HG02610 (cell line): Measurements from ENCODE around the gene SH2D3A.
"Not testable (repeated sequence)": the region's sequence is repeated elsewhere in the genome, so short reads cannot be mapped to it uniquely, and the experiment has no call there.

Experiments
- ATAC-seq: cut with Tn5 transposase; IDR thresholded peaks from one replicate; pipeline ENCODE4 v1.9.1; 2021; ENCODE audit warnings: mild to moderate bottlenecking, moderate library complexity; ENCODE audit not compliant: unreplicated experiment

The SH2D3A gene

DNA sequence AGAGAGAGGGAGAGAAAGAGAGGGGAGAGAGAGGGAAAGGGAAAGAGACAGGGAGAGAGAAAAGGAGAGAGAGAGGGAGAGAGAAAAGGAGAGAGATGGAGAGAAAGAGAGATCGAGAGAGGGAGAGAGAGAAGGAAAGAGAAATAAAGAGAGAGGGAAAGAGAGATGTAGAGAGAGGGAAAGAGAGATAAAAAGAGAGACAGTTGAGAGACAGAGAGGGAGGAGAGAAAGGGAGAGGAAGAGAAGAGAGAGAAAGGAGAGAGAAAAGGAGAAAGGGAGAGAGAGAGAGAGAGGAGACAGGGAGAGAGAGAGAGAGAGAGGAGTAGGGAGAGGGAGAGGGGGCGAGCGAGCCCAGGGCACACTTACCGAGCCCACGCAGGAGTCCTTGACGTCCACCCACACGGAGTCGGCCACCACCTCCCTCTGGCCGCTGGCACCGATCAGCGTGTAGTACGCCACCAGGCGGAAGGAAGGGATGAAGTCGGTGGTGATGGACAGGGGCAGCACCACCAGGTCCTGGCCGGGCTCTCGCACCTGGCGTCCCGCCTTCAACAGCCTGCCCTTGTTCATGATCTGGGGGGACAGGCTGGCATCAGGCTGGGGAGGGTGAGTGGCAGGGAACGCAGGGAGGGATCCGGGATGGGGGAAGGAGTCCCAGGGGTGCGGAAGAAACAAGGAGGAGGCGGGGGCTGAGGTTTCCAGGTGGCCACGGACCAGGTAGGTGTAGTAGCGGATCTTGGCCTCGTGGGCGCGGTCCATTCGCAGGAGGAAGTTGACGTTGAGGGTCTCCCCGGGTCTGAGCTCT is 56.8 kb downstream of the SH2D3A start:
- no peak for ATAC-seq

DNA sequence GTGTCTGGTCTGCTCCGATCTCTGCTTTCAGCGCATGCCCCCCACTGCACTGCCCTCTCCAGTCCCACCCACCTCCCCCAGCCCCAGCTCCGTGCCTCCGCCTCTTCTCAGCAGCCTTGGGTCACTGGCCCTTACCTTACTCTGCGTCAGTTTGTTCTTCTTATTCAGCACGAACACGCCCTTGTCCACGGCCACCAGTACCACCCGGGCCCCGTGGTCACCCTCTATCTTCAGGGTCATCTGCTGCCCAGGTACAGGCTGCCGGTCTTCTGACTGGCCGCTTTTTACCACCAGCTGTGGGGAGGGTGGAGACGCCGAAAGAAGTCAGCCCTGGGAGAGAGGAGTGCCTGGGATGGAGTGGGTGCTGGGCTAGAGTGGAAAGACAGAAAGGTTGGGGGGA is 57.7 kb downstream of the SH2D3A start:
- no peak for ATAC-seq

DNA sequence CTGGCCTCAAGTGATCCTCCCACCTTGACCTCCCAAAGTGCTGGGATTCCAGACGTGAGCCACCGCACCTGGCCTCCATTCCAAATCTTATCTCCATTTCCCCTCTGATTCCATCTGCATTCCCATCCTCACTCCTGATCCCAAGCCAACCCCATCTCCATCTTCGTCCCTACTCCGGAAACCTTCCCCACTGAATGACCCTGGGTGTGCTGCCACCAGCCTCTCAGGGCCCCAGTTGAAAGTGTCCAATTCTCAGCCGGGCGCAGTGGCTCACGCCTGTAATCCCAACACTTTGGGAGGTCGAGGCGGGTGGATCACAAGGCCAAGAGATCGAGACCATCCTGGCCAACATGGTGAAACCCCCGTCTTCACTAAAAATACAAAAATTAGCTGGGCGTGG is 58.3 kb downstream of the SH2D3A start:
- not testable (repeated sequence) for ATAC-seq

DNA sequence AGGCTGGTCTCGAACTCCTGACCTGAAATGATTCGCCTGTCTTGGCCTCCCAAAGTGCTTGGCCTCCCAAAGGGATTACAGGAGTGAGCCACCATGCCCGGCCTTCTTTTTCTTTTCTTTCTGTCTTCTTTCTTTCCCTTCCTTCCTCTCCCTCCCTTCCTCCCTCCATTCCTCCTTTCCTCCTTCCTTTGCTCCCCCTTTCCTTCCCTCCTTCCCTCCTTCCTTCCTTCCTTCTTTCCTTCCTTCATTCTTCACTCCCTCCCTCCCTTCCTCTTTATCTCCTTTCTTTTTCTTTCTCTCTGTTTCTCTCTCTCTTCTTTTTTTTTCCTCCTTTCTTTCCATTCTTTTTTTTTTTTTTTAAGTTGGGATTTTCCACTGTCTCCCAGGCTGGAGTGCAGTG is 58.9 kb downstream of the SH2D3A start:
- ATAC-seq = no peak

DNA sequence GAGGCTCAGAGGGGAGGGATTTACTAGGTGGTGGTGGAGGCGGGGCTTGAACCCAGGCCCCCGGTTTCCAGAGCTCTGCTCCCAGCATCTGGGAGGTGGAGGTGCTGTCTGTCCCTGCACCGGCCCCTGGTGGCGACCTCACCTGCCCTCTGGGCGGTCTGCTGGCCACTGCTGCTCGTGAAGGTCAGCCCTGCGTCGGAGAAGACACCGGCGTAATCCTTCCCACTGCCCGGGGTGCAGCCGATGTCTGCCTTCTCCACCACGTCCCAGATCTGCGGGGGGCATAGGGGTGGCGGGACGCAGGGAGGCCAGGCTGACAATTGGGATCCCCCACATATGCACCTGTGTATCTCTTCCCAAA is 59.6 kb downstream of the SH2D3A start:
- ATAC-seq = no peak

DNA sequence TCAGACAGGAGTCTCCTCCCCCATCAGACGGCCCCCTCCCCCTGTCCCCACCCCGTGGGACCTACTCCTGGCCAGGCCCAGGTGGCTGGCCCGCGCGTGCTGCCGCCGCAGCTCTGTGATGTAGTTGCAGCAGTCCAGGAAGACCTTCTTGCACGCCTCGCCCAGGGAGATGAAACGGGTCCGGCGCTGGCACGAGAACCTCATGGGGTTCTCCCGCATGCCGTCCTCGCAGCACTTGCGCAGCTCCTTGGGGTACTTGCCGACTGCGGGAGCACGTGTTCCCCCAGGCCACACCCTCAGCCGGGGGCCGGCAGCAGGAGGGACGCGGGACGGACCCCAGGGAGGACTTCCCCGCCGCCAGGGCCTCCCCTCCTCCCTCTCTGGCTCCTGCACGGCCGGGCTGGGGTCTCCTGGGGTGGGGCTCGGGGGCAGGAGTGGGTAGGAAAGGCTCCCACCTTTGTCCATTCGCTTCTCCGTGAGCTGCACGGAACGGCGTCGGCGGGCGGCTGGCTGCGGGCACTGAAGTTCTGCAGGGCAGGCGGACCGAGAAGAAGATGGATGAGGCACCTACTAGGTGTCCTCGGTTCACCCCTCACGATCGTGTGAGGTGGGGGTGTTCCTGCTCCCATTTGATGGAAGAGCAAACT is 60.1 kb downstream of the SH2D3A start:
- ATAC-seq = no peak

DNA sequence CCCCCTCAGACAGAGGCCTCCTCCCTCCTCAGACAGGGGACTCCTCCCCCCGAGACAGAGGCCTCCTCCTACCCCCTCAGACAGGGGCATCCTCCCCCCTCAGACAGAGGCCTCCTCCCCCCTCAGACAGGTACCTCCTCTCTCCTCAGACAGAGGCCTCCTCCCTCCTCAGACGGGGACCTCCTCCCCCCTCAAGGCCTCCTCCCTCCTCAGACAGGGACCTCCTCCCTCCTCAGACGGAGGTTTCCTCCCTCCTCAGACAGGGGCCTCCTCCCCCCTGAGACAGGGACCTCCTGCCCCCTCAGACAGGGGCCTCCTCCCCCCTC is 60.6 kb downstream of the SH2D3A start:
- no peak for ATAC-seq

DNA sequence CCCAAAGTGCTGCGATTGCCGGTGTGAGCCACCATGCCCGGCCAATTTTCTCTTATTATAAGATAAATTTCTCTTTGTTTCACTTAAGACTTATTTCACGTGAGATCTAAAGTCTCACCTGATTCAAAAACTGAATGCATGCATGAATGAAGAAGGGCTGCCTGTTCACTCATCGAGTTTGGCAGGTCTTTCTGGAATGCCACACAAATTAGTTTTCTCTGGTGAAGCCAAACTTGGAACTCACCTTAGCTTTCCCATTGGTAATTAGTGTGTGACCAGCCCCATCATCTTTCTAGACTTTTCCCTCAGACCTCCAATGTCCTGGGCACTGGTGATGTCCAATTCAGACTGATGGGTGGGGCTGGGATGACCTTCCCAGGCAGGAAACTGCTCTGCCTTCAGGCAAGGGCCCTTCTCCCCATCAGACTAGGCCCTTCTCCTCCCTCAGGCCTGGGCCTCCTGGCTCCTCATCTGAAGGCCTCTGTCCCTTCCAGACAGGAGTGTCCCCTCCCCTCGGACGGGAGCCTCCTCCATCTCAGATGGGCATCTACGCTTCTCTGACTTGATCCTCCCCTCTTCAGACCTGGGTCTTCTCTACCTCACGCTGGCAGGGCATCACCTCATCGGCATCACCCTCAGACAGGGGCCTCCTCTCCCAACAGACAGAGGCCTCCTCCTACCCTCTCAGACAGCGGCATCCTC is 61.2 kb downstream of the SH2D3A start:
- no peak for ATAC-seq
